ENCODE results near the gene FLT1. TPM values are rescaled to one million over a fixed set of nuclear protein-coding genes. Genes with fewer than 3 reads are reported as not detected.

FLT1 gene
- total and polyA plus RNA-seq, 7 donors = 9.0 to 38.6 (median 15.6) TPM

- no peak for ATAC-seq
- no peak for DNase-seq
- WGBS, 3 donors = 88 to 100% (median 96%) methylated on average over 1 of the region's 1 CpG
- no peaks in the 10 kb centered on the region for H3K27me3 ChIP-seq (ENCODE audit: insufficient read depth in 3 of 3, low read length in 2 of 3)
- peaks cover 0 to 86% of the 10 kb centered on the region in 2 donors for H3K36me3 ChIP-seq (ENCODE audit: insufficient read depth in 1 of 2, low read depth in 1 of 2)
- H3K4me3 ChIP-seq = no peak overlapping the region
- no peak for TF ChIP-seq CTCF (IDR thresholded peaks at IDR 0.05)
- intact Hi-C loops (cut with DNase I) = no loop called here
- no peaks in the 10 kb centered on the region for H3K9me3 ChIP-seq
- no peak overlapping the region for H3K27ac ChIP-seq
- no peaks in the 10 kb centered on the region for H3K4me1 ChIP-seq
Observed at GRCh38 chr13:28286263-28286662, 208.7 kb downstream of the FLT1 start.

DNA sequence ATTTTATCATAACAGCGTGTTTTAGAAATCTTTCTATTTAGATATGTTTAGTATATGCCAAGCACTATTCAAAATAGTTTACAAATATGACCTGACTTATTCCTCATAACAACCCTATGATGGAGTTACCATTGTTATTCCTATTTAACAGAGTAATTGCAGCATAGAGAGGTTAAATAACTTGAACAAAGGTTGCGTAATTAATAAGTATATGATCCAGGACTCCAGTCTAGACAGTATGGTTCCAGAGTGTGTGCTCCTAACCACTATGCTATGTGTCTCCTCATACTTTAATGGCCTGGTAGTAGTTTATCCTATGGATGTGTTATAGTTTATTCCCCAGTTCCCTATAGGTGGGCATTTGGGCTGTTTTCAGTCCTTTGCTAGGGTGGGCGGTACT lies 211.3 kb downstream of the FLT1 start:
- Histone ChIP-seq H3K4me3 (no peak overlapping the region), H3K9me3 (no peaks in the 10 kb centered on the region), H3K27me3 (ENCODE audit: insufficient read depth in 3 of 3, low read length in 2 of 3) (no peaks in the 10 kb centered on the region), H3K4me1 (no peaks in the 10 kb centered on the region), H3K27ac (no peak overlapping the region), H3K36me3 (ENCODE audit: insufficient read depth in 1 of 2, low read depth in 1 of 2) (peaks cover 0 to 91% of the 10 kb centered on the region in 2 donors)
- WGBS, 3 donors = 98% methylated on average over 3 of the region's 3 CpGs
- no peak for DNase-seq
- TF ChIP-seq CTCF (IDR thresholded peaks at IDR 0.05) = no peak
- no peak for ATAC-seq
- intact Hi-C loops (cut with DNase I) = no loop called here

DNA sequence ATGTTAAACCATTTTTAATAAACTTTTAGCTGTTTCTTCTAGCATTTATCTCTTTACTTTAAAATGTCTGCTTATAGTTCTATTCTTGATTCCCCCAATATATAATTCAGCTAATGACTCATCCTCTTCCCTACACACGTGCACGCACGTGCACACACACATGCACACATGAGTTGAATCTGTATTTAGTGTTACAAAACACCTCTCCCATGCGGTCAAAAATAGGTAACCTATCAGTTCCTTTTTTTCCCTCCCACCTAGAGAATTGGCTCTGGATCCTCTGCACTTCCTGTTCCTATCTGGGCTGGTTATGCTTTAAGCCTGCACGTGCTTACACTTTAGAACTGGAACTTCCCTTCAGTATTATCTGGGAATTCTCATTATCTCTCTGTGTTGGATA lies 212.5 kb downstream of the FLT1 start:
- Histone ChIP-seq H3K4me3 (no peak overlapping the region), H3K27me3 (ENCODE audit: insufficient read depth in 3 of 3, low read length in 2 of 3) (no peaks in the 10 kb centered on the region), H3K4me1 (no peaks in the 10 kb centered on the region), H3K36me3 (ENCODE audit: insufficient read depth in 1 of 2, low read depth in 1 of 2) (peaks cover 2 to 92% of the 10 kb centered on the region in 2 donors), H3K9me3 (no peaks in the 10 kb centered on the region), H3K27ac (no peak overlapping the region)
- WGBS, 3 donors = 81 to 88% (median 87%) methylated on average over 5 of the region's 5 CpGs
- DNase-seq (no peak), ATAC-seq (no peak)
- intact Hi-C loops (cut with DNase I) = no loop called here
- no peak for TF ChIP-seq CTCF (IDR thresholded peaks at IDR 0.05)

DNA sequence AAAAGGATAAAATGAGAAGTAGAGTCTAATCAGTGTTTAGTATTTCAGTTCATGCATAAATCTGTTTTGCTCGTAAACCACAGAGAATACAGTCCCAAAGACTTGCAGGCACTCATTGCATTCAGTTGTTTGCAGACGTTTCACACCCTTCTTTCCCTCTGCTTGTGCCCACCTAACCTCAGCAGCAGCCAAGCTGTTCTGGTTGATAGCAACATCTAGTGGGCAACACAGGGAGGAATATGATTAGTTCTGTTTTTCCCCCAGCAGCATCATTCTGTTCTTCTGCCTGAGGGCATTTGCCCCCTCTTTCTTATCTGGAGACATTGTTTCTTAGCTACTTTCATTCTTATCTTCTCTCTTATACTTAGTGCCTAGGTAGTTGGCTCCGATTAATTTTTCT lies 221.0 kb downstream of the FLT1 start:
- Histone ChIP-seq H3K4me1 (no peaks in the 10 kb centered on the region), H3K9me3 (no peaks in the 10 kb centered on the region), H3K27me3 (ENCODE audit: insufficient read depth in 3 of 3, low read length in 2 of 3) (no peaks in the 10 kb centered on the region), H3K4me3 (no peak overlapping the region), H3K27ac (no peak overlapping the region), H3K36me3 (ENCODE audit: insufficient read depth in 1 of 2, low read depth in 1 of 2) (peaks cover 6 to 65% of the 10 kb centered on the region in 2 donors)
- DNase-seq (no peak), ATAC-seq (no peak)
- intact Hi-C loops (cut with DNase I) = no loop called here
- 81 to 85% (median 83%) methylated on average over 3 of the region's 3 CpGs for WGBS, 3 donors
- TF ChIP-seq CTCF (IDR thresholded peaks at IDR 0.05) = no peak

GRCh38 chr13:28271056-28271840 lies 223.7 kb downstream of the FLT1 start:
- Histone ChIP-seq H3K4me3 (no peak overlapping the region), H3K27ac (no peak overlapping the region), H3K9me3 (no peaks in the 10 kb centered on the region), H3K4me1 (no peaks in the 10 kb centered on the region), H3K27me3 (ENCODE audit: insufficient read depth in 3 of 3, low read length in 2 of 3) (no peaks in the 10 kb centered on the region), H3K36me3 (ENCODE audit: insufficient read depth in 1 of 2, low read depth in 1 of 2) (peaks cover 3 to 68% of the 10 kb centered on the region in 2 donors)
- intact Hi-C loops (cut with DNase I) = no loop called here
- no peak for TF ChIP-seq CTCF (IDR thresholded peaks at IDR 0.05)
- DNase-seq (no peak), ATAC-seq (no peak)
- WGBS, 3 donors = 96 to 99% (median 98%) methylated on average over 2 of the region's 2 CpGs

Data from psoas muscle (tissue), 8 donors.